ENCODE results near the gene EDC3. TPM values are rescaled to one million over a fixed set of nuclear protein-coding genes. Genes with fewer than 3 reads are reported as not detected.
"Not testable (repeated sequence)": the region's sequence is repeated elsewhere in the genome, so short reads cannot be mapped to it uniquely, and the experiment has no call there.

Gene EDC3
- total RNA-seq, 1 donor, result 9.8 TPM

GRCh38 chr15:74733269-74733668 is 37.4 kb upstream of the EDC3 start:
- Histone ChIP-seq H3K79me2 (ENCODE audit: insufficient read depth, low read length) (no peaks in the 10 kb centered on the region), H3K36me3 (ENCODE audit: insufficient read depth, low read length) (no peaks in the 10 kb centered on the region), H3K27me3 (ENCODE audit: insufficient read depth, low read length) (peaks cover 59% of the 10 kb centered on the region), H3K4me2 (ENCODE audit: insufficient read depth, low read length) (no peak overlapping the region), H3K27ac (ENCODE audit: low read depth, low read length) (no peak overlapping the region), H4K20me1 (ENCODE audit: insufficient read depth, low read length) (no peaks in the 10 kb centered on the region), H3K4me3 (ENCODE audit: insufficient read depth, low read length) (no peak overlapping the region), H2AFZ (ENCODE audit: low read length) (no peak overlapping the region), H3K9me3 (ENCODE audit: low read depth, low read length) (no peaks in the 10 kb centered on the region), H3K4me1 (ENCODE audit: insufficient read depth, low read length) (no peaks in the 10 kb centered on the region)
- no peak for TF ChIP-seq CTCF (IDR thresholded peaks at IDR 0.05; ENCODE audit: extremely low read depth, low read depth, low read length)
- DNase-seq (ENCODE audit: insufficient read length, low spot score, missing footprints), result no peak

- no peaks in the 10 kb centered on the region for H3K79me2 ChIP-seq (ENCODE audit: insufficient read depth, low read length)
- no peak for TF ChIP-seq CTCF (IDR thresholded peaks at IDR 0.05; ENCODE audit: extremely low read depth, low read depth, low read length)
- no peaks in the 10 kb centered on the region for H3K4me1 ChIP-seq (ENCODE audit: insufficient read depth, low read length)
- H3K4me2 ChIP-seq (ENCODE audit: insufficient read depth, low read length), result no peak overlapping the region
- no peak for DNase-seq (ENCODE audit: insufficient read length, low spot score, missing footprints)
- no peaks in the 10 kb centered on the region for H3K36me3 ChIP-seq (ENCODE audit: insufficient read depth, low read length)
- H4K20me1 ChIP-seq (ENCODE audit: insufficient read depth, low read length), result no peaks in the 10 kb centered on the region
- H3K27me3 ChIP-seq (ENCODE audit: insufficient read depth, low read length), result peaks cover 62% of the 10 kb centered on the region
- H3K27ac ChIP-seq (ENCODE audit: low read depth, low read length), result no peak overlapping the region
- H3K4me3 ChIP-seq (ENCODE audit: insufficient read depth, low read length), result no peak overlapping the region
- no peaks in the 10 kb centered on the region for H3K9me3 ChIP-seq (ENCODE audit: low read depth, low read length)
- no peak overlapping the region for H2AFZ ChIP-seq (ENCODE audit: low read length)
Observed at GRCh38 chr15:74732846-74733245, 37.0 kb upstream of the EDC3 start.

- Histone ChIP-seq H3K79me2 (ENCODE audit: insufficient read depth, low read length) (no peaks in the 10 kb centered on the region), H3K27me3 (ENCODE audit: insufficient read depth, low read length) (peaks cover 75% of the 10 kb centered on the region), H2AFZ (ENCODE audit: low read length) (no peak overlapping the region), H3K27ac (ENCODE audit: low read depth, low read length) (no peak overlapping the region), H3K4me2 (ENCODE audit: insufficient read depth, low read length) (no peak overlapping the region), H3K4me3 (ENCODE audit: insufficient read depth, low read length) (no peak overlapping the region), H3K36me3 (ENCODE audit: insufficient read depth, low read length) (no peaks in the 10 kb centered on the region), H3K9me3 (ENCODE audit: low read depth, low read length) (no peaks in the 10 kb centered on the region), H3K4me1 (ENCODE audit: insufficient read depth, low read length) (peaks cover 8% of the 10 kb centered on the region), H4K20me1 (ENCODE audit: insufficient read depth, low read length) (no peaks in the 10 kb centered on the region)
- TF ChIP-seq CTCF (IDR thresholded peaks at IDR 0.05; ENCODE audit: extremely low read depth, low read depth, low read length), result no peak
- no peak for DNase-seq (ENCODE audit: insufficient read length, low spot score, missing footprints)
Observed at GRCh38 chr15:74730619-74731316, 34.9 kb upstream of the EDC3 start.

GRCh38 chr15:74729372-74729771 is 33.5 kb upstream of the EDC3 start:
- H3K4me3 ChIP-seq (ENCODE audit: insufficient read depth, low read length); H4K20me1 ChIP-seq (ENCODE audit: insufficient read depth, low read length); H3K4me2 ChIP-seq (ENCODE audit: insufficient read depth, low read length); H3K9me3 ChIP-seq (ENCODE audit: low read depth, low read length); H3K79me2 ChIP-seq (ENCODE audit: insufficient read depth, low read length); H3K27ac ChIP-seq (ENCODE audit: low read depth, low read length); H2AFZ ChIP-seq (ENCODE audit: low read length); H3K36me3 ChIP-seq (ENCODE audit: insufficient read depth, low read length); DNase-seq (ENCODE audit: insufficient read length, low spot score, missing footprints): not testable (repeated sequence)
- Histone ChIP-seq H3K4me1 (ENCODE audit: insufficient read depth, low read length) (peaks cover 10% of the 10 kb centered on the region), H3K27me3 (ENCODE audit: insufficient read depth, low read length) (peaks cover 73% of the 10 kb centered on the region)

- not testable (repeated sequence) for H3K36me3 ChIP-seq (ENCODE audit: insufficient read depth, low read length); DNase-seq (ENCODE audit: insufficient read length, low spot score, missing footprints); H3K27ac ChIP-seq (ENCODE audit: low read depth, low read length); H3K79me2 ChIP-seq (ENCODE audit: insufficient read depth, low read length); H2AFZ ChIP-seq (ENCODE audit: low read length); H3K9me3 ChIP-seq (ENCODE audit: low read depth, low read length); H3K4me2 ChIP-seq (ENCODE audit: insufficient read depth, low read length); H4K20me1 ChIP-seq (ENCODE audit: insufficient read depth, low read length); H3K4me3 ChIP-seq (ENCODE audit: insufficient read depth, low read length)
- Histone ChIP-seq H3K27me3 (ENCODE audit: insufficient read depth, low read length) (peaks cover 76% of the 10 kb centered on the region), H3K4me1 (ENCODE audit: insufficient read depth, low read length) (peaks cover 10% of the 10 kb centered on the region)
Observed at GRCh38 chr15:74728699-74729098, 32.9 kb upstream of the EDC3 start.
